Stimulated activated naive CD8-positive, alpha-beta T cell treated with anti-CD3 and anti-CD28 coated beads, Interleukin-15, Interleukin-2, amounts not matched to agents 100 U/mL and 50 U/mL, for 24 hours (primary cell): ENCODE results near the gene MED7.
A peak's percentile ranks its signal among the peaks of the same experiment; 100 is the strongest.

ENCODE experiments used
- ATAC-seq: fragments of 150-1000 bp; cut with Tn5 transposase; one replicate; pipeline ENCODE4 v1.10.0; 2021
- DNase-seq: peaks from one replicate; pipeline ENCODE4 v3.0.0; 2021

Gene MED7

DNA sequence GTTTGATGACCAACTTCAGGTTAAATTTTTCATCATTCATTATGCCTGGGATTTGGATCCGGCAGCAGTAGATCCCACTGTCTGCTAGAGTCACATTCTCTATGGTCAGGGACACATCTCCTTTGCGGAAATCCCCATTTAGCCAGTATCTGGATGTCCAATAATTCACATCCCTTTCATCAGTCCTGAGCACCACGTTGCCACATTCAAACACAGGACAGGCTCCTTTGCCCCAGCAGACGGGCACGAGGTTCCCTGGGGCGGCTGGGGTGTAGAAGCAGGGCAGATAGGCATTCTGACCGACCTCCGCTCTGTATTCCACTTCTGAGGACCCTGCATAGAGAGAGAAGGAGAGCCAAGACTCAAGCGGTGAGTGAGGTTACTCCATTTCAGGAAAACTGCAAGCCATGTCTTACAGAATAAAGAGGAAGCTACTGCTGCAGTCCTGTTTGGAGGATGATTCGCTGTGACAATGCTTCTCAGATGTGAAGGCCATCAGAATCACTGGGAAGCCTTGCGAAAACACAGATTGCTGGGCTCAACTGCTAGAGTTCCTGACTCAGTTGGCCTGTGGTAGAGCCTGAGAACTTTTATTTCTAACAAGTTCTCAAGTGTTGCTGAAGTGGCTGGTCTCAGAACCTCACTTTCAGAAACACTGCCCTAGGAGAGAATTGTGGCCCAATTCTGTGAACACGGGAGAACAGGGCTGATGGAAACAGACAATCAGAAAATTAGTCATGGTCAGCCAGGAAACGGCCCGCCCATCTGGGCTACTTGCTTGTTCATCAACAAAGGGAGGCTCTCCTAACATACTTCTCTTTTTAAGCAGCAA lies 35.8 kb downstream of the MED7 start:
- ATAC-seq (peak; percentile 52), DNase-seq (peak; percentile 57)

DNA sequence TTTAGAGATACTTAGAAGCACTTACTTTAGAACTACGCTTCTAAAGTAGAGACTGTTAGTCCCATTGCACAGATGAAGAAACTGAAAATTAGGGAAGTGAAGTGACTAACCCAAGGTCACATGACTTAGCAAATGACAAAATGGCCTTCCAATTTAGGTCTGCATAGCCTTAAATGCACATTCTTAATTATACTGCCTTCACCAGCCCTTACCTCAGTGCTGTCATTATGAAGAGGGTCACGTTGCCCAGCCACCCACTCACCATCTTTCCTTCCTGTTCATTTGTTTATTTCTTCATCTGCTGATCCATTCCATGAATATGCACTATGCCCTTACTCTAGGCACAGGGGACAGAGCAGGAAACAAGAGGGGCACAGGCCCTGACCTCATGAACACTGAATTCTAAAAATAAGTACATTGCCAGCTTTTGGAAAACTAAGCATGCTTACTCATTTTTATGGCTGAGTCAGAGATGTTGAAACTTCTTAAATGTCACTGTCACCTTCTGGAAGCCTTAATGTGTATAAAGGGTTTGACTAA lies 42.5 kb downstream of the MED7 start:
- peak; percentile 55 for DNase-seq
- peak; percentile 96 for ATAC-seq

DNA sequence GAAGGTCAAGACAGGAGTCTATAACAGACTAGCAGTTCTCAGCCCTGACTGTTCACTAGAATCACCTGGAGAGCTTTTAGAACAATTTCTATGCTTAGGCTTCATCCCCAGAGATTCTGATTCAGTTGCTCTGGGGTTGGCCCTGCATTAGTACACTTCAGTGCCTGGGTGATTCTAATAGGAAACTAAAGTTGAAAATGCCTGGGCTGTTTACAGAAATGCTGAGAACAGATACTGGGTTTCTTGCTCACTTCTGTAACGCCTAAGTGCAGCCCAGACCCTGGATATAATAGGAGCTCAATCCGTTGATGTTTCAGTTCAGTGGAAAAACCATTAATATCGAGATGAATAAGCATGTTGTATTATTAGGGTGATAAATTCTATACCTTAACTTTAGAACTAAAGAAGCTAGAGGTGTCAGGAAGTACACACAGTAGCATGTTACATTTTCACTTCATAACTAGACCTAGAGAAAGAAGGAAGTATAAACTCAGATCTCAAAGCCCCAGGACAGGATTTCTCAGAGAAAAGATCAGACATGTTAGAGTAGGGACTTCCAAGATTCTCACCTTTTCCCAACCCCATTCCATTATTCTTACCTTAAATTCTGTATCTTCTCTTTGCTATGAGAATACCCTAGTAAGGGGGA lies 54.2 kb downstream of the MED7 start:
- DNase-seq: no peak
- no peak for ATAC-seq
